ENCODE measurements around the gene PDZD4. TPM values are rescaled to one million over a fixed set of nuclear protein-coding genes. Genes with fewer than 3 reads are reported as not detected.
A peak's percentile ranks its signal among the peaks of the same experiment; 100 is the strongest.

Gene PDZD4
- total RNA-seq, 1 donor from 2014 or later: 2.6 TPM

- DNase-seq: no peak
- ATAC-seq: no peak
- intact Hi-C loops (cut with micrococcal nuclease): loop anchor here (10.0 kb wide), 1 partner anchor 186 kb away; no protein-coding TSS in a partner anchor
These were observed 61.8 kb downstream of the PDZD4 start for GRCh38 chrX:153768311-153769157.

DNA sequence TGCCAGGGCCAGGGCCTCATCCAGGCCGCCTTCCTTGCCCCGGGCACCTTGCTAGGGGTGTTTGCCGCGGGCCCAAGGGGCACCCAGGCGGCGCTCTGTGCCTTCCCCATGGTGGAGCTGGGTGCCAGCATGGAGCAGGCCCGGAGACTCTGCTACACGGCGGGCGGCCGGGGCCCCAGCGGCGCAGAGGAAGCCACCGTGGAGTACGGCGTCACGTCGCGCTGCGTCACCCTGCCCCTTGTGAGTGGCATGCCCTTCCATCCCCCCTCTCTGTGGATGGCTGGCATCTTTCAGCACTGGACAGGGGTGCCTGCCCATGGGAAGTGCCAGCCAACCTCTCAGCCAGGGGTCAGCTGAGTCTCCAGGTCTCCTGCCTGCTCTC is 62.7 kb downstream of the PDZD4 start:
- intact Hi-C loops (cut with micrococcal nuclease): loop anchor here (10.0 kb wide), 1 partner anchor 187 kb away; no protein-coding TSS in a partner anchor
- no peak for ATAC-seq
- DNase-seq: no peak

GRCh38 chrX:153766871-153767673 is 63.3 kb downstream of the PDZD4 start:
- intact Hi-C loops (cut with micrococcal nuclease): loop anchor here (10.0 kb wide), 1 partner anchor 188 kb away; no protein-coding TSS in a partner anchor
- ATAC-seq (no peak), DNase-seq (no peak)

DNA sequence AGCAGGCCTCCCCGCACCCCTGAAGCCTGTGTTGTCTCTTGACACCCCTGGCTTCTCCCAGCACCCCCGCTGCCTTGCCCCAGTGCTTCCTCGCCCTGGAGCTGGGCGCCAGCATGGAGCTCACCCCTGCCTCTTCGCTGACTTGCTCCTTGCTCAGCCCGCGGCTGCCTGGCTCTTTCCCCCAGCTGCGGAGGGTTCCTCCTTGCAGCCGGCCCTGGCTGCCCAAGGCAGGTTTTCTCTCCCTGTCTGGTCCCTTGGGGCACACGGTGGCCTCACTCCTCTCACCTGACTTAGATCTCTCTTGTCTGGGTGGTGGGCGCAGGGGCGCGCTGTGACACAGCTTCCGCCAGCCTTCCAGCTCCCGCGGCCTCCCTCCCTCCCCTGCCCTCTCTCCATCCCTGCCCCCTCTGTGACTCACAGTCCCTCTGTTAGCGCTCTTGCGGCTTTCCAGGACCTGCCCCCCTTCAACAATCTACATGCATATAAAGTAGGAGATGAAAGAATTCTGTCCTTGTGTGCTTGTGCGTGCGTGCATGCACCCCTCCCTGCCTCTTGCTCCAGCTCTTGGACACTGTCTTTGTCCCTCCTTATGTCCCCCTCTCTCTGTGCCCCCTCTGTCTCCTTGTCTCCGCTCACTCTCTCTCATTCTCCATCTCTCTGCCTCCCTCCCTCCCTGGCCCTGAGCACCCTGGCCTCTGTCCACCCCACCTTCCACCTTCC is 64.1 kb downstream of the PDZD4 start:
- intact Hi-C loops (cut with micrococcal nuclease): loop anchor here (10.0 kb wide), 1 partner anchor 189 kb away; no protein-coding TSS in a partner anchor
- no peak for ATAC-seq
- no peak for DNase-seq

- ATAC-seq (peak; percentile 66), DNase-seq (no peak)
- intact Hi-C loops (cut with micrococcal nuclease): loop anchor here (10.0 kb wide), 1 partner anchor 189 kb away; no protein-coding TSS in a partner anchor
These were observed 64.9 kb downstream of the PDZD4 start for GRCh38 chrX:153765138-153766079.

DNA sequence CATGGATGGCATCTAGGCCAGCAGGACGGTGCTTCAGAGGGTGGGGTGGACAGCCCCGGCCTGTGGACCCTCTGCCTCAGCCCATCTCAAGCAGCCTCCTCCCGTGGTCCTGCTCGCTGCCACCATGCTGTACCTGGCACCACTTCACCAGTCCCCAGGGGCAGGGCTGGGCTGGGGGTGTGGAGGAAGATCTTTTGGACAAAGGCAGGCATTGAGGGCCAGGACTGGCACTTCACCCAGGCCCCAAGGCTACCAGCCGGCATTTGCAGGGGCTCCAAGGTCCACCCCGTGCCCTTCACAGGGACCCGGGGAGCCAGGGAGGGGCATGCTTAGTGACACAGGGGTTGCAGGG is 65.6 kb downstream of the PDZD4 start:
- intact Hi-C loops (cut with micrococcal nuclease): loop anchor here (10.0 kb wide), 1 partner anchor 190 kb away; no protein-coding TSS in a partner anchor
- DNase-seq (no peak), ATAC-seq (peak; percentile 8)

DNA sequence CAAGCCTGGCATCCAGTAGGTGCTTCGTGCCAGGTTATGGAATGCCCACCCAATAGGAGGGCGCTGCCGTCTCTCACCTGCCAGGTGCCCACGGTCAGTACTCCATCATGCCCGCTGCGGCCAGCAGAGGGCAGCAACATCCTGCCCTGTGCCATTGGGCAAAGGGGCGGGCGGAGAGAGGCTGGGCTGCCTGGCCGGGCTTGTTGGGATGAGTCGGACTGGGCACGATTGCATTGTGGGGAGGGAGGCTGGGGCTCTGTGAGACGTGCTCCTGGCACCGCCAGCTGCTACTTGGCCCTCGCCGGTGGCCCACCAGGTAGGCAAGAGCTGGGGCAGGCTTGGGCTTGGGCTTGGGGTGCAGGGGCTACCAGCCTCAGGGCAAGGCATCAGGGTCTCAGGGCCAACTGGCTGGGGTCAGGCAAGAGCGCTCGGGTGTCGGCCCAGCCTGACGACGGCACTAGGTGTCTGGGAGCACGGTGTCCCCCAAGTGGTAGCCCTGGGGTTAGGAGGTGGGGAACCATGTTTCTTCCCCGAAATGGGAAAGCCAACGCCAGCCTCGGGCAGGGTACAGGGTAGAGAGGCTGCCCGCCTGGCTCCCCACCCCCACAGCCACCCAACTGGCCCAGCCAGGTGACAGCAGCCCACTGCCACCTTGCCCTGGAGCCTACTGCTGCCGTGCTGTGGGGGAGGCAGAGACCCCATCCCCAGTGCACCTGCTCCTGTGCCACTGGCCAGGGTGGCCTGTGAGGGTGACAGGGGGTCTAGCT is 66.2 kb downstream of the PDZD4 start, which contains the start of gene PLXNB3:
Gene PLXNB3 (plus strand): TSS at position 261 of the 767 bp plus-strand sequence. CDS start 1,287 bp downstream, outside the sequence.
- peak; percentile 90 for ATAC-seq
- DNase-seq: peak; percentile 85
- intact Hi-C loops (cut with micrococcal nuclease): loop anchor here (10.0 kb wide), 1 partner anchor 191 kb away; no protein-coding TSS in a partner anchor

DNA sequence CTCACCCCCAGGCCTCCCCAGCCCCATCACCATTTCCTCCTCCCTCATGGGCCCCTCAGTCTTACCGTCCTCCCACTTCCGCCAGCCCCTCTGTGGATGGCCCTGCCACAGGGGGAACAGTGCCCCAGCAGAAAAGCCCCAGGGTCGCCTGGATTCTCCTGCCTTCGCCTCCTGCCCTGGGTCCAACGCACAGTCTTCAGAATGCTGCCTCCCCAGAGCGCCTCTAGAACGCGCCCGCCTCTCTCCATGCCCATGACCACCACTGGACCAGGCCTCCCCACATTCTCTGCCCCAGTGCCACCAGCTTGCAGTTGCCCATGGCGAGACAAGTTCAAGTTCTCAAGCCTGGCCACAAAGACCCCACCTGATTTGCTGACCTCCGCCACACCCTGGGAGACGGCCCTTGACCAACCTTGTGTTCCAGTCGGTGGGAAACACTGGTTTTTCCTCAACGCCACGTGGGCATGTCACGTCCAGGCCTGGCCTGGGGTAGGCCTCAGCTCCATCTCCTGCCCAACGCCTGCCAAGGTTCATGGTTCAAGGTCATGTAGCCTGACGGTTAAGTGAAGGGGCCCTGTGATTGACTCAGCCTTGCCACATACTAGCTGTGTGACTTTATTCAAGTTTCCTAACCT is 66.9 kb downstream of the PDZD4 start:
- no peak for DNase-seq
- no peak for ATAC-seq
- intact Hi-C loops (cut with micrococcal nuclease): loop anchor here (10.0 kb wide), 1 partner anchor 191 kb away; no protein-coding TSS in a partner anchor

DNA sequence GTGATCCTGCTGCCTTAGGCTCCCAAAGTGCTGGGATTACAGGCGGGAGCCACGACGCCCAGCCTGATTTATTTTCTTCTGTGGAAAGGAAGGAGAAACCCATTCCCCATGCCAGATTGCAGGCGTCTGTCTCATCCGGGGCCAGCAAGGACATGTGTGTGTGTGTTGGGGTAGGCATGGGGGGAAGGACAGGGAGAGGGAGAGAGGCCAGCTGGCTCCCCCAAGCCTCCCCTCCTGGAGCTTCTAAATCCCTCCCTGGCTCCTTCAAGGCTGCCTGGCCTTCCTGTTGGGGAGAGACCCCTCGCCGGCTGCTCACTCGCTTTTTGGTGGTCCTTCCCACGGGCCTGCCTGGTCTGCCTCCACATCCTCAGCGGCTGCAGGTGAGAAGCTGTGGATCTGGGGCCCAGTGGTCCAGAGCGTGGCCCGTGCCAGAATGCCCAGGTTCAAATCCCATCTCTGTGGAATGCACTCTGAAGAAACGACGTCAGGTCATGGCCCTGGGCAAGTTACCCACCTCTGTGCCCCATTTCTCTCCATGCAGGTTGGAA is 67.6 kb downstream of the PDZD4 start:
- intact Hi-C loops (cut with micrococcal nuclease): loop anchor here (10.0 kb wide), 1 partner anchor 192 kb away; no protein-coding TSS in a partner anchor
- DNase-seq (no peak), ATAC-seq (no peak)

DNA sequence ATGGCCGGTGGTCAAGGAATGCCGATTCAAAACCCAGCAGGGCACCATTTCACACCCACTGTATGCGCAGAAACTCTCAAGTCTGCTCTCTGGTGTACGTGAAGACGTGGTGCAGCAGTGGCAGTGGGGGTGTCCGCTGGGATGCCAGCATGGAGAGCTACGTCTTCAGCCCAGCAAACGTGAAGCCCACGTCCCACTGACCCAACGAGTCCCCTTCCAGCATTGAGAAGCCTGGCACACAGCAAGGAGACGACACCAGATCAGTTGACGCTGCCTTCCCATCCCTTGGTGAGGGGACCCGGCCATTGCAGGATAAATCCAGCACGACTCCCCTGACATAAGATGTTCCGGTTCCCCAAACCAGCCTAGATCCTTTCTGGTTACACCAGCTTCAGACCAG is 68.5 kb downstream of the PDZD4 start:
- intact Hi-C loops (cut with micrococcal nuclease): loop anchor here (10.0 kb wide), 1 partner anchor 193 kb away; no protein-coding TSS in a partner anchor
- no peak for ATAC-seq
- DNase-seq: no peak

GRCh38 chrX:153755136-153755535 is 75.2 kb downstream of the PDZD4 start:
- ATAC-seq: no peak
- no peak for DNase-seq
- intact Hi-C loops (cut with micrococcal nuclease): no loop called here

Other genes starting within 250 kb of the PDZD4 start
- 42.5 TPM for gene CCNQ, start 231.4 kb downstream of the PDZD4 start, total RNA-seq
- 0.10 TPM for gene DUSP9, start 183.3 kb downstream of the PDZD4 start, total RNA-seq
- gene PNCK, start 156.7 kb downstream of the PDZD4 start, total RNA-seq: 14.5 TPM
- gene SLC6A8, start 142.6 kb downstream of the PDZD4 start, total RNA-seq: 208 TPM
- gene BCAP31, start 106.2 kb downstream of the PDZD4 start, total RNA-seq: 91.6 TPM
- 16.5 TPM for gene ABCD1, start 105.7 kb downstream of the PDZD4 start, total RNA-seq
- 2.4 TPM for gene PLXNB3, start 66.3 kb downstream of the PDZD4 start, total RNA-seq
- gene SRPK3, start 49.5 kb downstream of the PDZD4 start, total RNA-seq: 43.6 TPM
- 81.2 TPM for gene IDH3G, start 36.2 kb downstream of the PDZD4 start, total RNA-seq
- 145 TPM for gene SSR4, start 35.9 kb downstream of the PDZD4 start, total RNA-seq
- gene L1CAM, start 55.6 kb upstream of the PDZD4 start, total RNA-seq: 4.8 TPM
- 3.3 TPM for gene AVPR2, start 74.1 kb upstream of the PDZD4 start, total RNA-seq
- 10.0 TPM for gene ARHGAP4, start 95.7 kb upstream of the PDZD4 start, total RNA-seq
- gene NAA10, start 104.5 kb upstream of the PDZD4 start, total RNA-seq: 72.2 TPM
- 8.9 TPM for gene RENBP, start 114.1 kb upstream of the PDZD4 start, total RNA-seq
- 27.0 TPM for gene HCFC1, start 141.3 kb upstream of the PDZD4 start, total RNA-seq
- 6.0 TPM for gene TMEM187, start 142.2 kb upstream of the PDZD4 start, total RNA-seq
- gene IRAK1, start 189.4 kb upstream of the PDZD4 start, total RNA-seq: 33.9 TPM